A673 (cell line): ENCODE results near the gene SPATA25. TPM values are rescaled to one million over a fixed set of nuclear protein-coding genes. Genes with fewer than 3 reads are reported as not detected.

Experiments
- BruUV-seq: library from RNA; stranded (reverse); fragments of 400-500 nt; replicated peaks from 2 replicates; lab custom pipeline; 2021; lab: Mats Ljungman, UMichigan
- CTCF ChIA-PET: fragments of 300-600 bp; sonication (Branson Sonifier 250); formaldehyde crosslinking; loops from one replicate; lab custom pipeline; 2022; ENCODE audit warnings: antibody characterized with exemption; lab: Charles Lee
- POLR2A ChIA-PET: fragments of 300-600 bp; sonication (Branson Sonifier 250); formaldehyde crosslinking; loops from one replicate; lab custom pipeline; 2022; ENCODE audit warnings: antibody characterized with exemption; ENCODE audit not compliant: low non-redundant PET; lab: Charles Lee
- DNase-seq: peaks from one replicate; pipeline ENCODE4 v3.0.0-alpha.2; 2015; ENCODE audit warnings: low spot score
- H3K27ac ChIP-seq: fragments of 200-600 bp; sonication (generic); 2 replicates; pipeline ENCODE4 v1.5.1; 2016; ENCODE audit warnings: mixed run types, low read depth, mild to moderate bottlenecking, mixed read lengths, antibody characterized with exemption, low read length; ENCODE audit not compliant: poor library complexity, severe bottlenecking
- H3K27me3 ChIP-seq: fragments of 200-600 bp; sonication (generic); replicated peaks from 2 replicates; pipeline ENCODE4 v1.6.1; 2017; ENCODE audit warnings: mixed run types, low read depth, mild to moderate bottlenecking, mixed read lengths, antibody characterized with exemption, low read length; ENCODE audit not compliant: insufficient read depth, poor library complexity
- H3K36me3 ChIP-seq: fragments of 200-600 bp; sonication (generic); 2 replicates; pipeline ENCODE4 v1.6.1; 2016; ENCODE audit warnings: mixed run types, mild to moderate bottlenecking, mixed read lengths, antibody characterized with exemption, low read length; ENCODE audit not compliant: insufficient read depth, poor library complexity, severe bottlenecking
- H3K4me1 ChIP-seq: fragments of 200-600 bp; sonication (generic); 2 replicates; pipeline ENCODE4 v1.6.1; 2017; ENCODE audit warnings: mixed run types, mild to moderate bottlenecking, mixed read lengths, antibody characterized with exemption, low read length; ENCODE audit not compliant: insufficient read depth, poor library complexity, severe bottlenecking
- H3K4me3 ChIP-seq: fragments of 200-600 bp; sonication (generic); 2 replicates; pipeline ENCODE4 v1.5.1; 2016; ENCODE audit warnings: low read depth, mixed run types, mild to moderate bottlenecking, mixed read lengths, low read length; ENCODE audit not compliant: poor library complexity, severe bottlenecking
- H3K9me3 ChIP-seq: fragments of 200-600 bp; sonication (generic); 2 replicates; pipeline ENCODE4 v1.6.1; 2016; ENCODE audit warnings: mixed run types, low read depth, mild to moderate bottlenecking, mixed read lengths, antibody characterized with exemption, low read length; ENCODE audit not compliant: poor library complexity, severe bottlenecking
- EZH2 ChIP-seq: fragments of 200-600 bp; sonication (generic); IDR thresholded peaks from 2 replicates; pipeline ENCODE4 v1.6.1; 2017; ENCODE audit warnings: borderline replicate concordance, low read depth, mild to moderate bottlenecking, mixed read lengths, antibody characterized with exemption, low read length; ENCODE audit not compliant: poor library complexity, severe bottlenecking
- intact Hi-C: fragments of 100-400 bp; cut with micrococcal nuclease; formaldehyde crosslinking; loops from one replicate; pipeline ENCODE4 v1.10.0; 2022; ENCODE audit not compliant: unreplicated experiment
- total RNA-seq: library from RNA; stranded (reverse); gene quantifications from 2 replicates; pipeline ENCODE4 v1.2.3, GENCODE V29; 2021
- TF ChIP-seq, protein P1 (sequence below): fragments of 300-800, 200-600 bp; sonication (generic); conservative IDR thresholded peaks from 2 replicates; pipeline ENCODE4 v1.5.1; 2017; ENCODE audit warnings: low read depth, mild to moderate bottlenecking, antibody characterized with exemption, low read length, moderate library complexity, mixed read lengths

Gene SPATA25
- total RNA-seq, 1 experiment from 2014 or later = 1.9 TPM

DNA sequence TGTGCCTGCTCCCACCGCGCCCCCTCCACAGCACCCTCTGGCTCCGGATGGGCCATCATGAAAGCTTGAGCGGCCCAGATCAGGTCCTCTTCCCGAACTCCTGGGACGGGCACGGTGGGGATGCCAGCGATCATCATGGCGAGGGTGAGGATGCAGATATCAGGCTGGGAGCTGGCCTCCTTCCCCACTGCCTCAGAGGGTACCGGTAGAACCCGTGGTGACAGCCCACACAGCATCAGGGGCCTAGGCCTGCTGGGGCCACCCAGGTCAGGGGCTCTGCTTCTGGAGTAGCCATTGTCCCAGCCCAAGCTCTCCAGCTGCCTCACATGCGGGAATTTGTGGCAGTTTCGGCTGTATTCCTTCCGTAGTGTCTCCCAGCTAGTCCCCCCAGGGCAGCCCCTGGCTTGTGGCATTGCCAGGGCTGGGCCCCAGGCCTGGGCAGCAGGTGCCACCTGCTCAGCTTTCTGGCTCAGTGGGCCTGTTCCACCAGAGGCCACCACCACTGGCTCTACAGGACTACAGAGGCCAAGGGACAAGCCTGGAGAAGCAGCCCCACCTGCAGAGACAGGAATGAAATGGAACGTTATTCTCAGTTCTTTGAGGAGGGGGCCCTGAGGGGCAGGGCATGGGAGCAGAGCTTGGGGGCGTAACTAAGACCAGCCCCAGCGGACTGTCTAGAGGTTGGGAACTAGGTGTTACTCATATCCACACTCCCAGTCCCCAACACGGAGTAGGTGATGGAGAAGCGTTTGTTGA is 654 bp downstream of the SPATA25 start:
- Histone ChIP-seq H3K4me3 (no peak overlapping the region), H3K4me1 (peaks cover 2% of the 10 kb centered on the region), H3K27ac (no peak overlapping the region), H3K36me3 (peaks cover 21% of the 10 kb centered on the region), H3K9me3 (no peaks in the 10 kb centered on the region), H3K27me3 (no peaks in the 10 kb centered on the region)
- POLR2A ChIA-PET = no interaction called here
- no peak for DNase-seq
- BruUV-seq = no TSS peak
- no peak for TF ChIP-seq EZH2
- TF ChIP-seq, protein P1, sequence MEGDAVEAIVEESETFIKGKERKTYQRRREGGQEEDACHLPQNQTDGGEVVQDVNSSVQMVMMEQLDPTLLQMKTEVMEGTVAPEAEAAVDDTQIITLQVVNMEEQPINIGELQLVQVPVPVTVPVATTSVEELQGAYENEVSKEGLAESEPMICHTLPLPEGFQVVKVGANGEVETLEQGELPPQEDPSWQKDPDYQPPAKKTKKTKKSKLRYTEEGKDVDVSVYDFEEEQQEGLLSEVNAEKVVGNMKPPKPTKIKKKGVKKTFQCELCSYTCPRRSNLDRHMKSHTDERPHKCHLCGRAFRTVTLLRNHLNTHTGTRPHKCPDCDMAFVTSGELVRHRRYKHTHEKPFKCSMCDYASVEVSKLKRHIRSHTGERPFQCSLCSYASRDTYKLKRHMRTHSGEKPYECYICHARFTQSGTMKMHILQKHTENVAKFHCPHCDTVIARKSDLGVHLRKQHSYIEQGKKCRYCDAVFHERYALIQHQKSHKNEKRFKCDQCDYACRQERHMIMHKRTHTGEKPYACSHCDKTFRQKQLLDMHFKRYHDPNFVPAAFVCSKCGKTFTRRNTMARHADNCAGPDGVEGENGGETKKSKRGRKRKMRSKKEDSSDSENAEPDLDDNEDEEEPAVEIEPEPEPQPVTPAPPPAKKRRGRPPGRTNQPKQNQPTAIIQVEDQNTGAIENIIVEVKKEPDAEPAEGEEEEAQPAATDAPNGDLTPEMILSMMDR = no peak
- CTCF ChIA-PET = no interaction called here
- intact Hi-C loops = no loop called here

DNA sequence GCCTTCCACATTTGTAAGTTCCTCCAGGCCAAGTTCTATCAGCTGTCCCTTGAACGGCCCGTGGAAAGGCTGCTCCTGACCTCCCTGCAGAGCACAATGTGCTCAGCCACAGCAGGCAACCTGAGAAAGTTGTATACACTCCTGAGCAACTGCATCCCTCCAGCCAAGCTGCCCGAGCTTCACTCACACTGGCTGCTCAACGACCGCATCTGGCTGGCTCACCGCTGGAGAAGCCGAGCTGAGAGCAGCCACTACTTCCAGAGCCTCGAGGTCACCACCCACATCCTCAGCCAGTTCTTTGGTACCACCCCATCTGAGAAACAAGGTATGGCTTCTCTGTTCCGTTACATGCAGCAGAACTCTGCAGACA is 4.3 kb downstream of the SPATA25 start:
- no peaks in the 10 kb centered on the region for H3K9me3 ChIP-seq
- ChIA-PET POLR2A (no interaction called here), CTCF (no interaction called here)
- intact Hi-C loops = no loop called here
- TF ChIP-seq EZH2 = no peak
- TF ChIP-seq, protein P1 = no peak
- no peaks in the 10 kb centered on the region for H3K27me3 ChIP-seq
- H3K4me3 ChIP-seq = no peak overlapping the region
- H3K27ac ChIP-seq = no peak overlapping the region
- H3K4me1 ChIP-seq = no peaks in the 10 kb centered on the region
- H3K36me3 ChIP-seq = peaks cover 21% of the 10 kb centered on the region
- no TSS peak for BruUV-seq
- no peak for DNase-seq

- H3K27me3 ChIP-seq = no peaks in the 10 kb centered on the region
- no peak overlapping the region for H3K27ac ChIP-seq
- no peak for TF ChIP-seq EZH2
- TF ChIP-seq, protein P1 = no peak
- intact Hi-C loops = no loop called here
- H3K4me1 ChIP-seq = no peaks in the 10 kb centered on the region
- H3K36me3 ChIP-seq = peaks cover 21% of the 10 kb centered on the region
- ChIA-PET CTCF (no interaction called here), POLR2A (no interaction called here)
- H3K9me3 ChIP-seq = no peaks in the 10 kb centered on the region
- no TSS peak for BruUV-seq
- no peak overlapping the region for H3K4me3 ChIP-seq
- DNase-seq = no peak
Measured at GRCh38 chr20:45882469-45883099, 4.8 kb downstream of the SPATA25 start.
